ENCODE results near the gene CD9.

The CD9 gene

GRCh38 chr12:6216581-6216980 is 16.4 kb downstream of the CD9 start:
- H3K4me3 ChIP-seq (replicated peaks; ENCODE audit: insufficient read depth, low read length): no peak overlapping the region
- TF ChIP-seq GABPA (IDR thresholded peaks at IDR 0.05; ENCODE audit: low read depth) (no peak), POLR2AphosphoS5 (IDR thresholded peaks at IDR 0.05; ENCODE audit: low read depth) (no peak), REST (IDR thresholded peaks at IDR 0.05; ENCODE audit: insufficient replicate concordance, low read depth) (no peak), CTCF (IDR thresholded peaks at IDR 0.05; ENCODE audit: insufficient read depth, low read length) (no peak), SPI1 (IDR thresholded peaks at IDR 0.05; ENCODE audit: borderline replicate concordance, low read depth) (no peak)
- no peak for DNase-seq (ENCODE audit: low read depth in 1 of 2, low spot score in 1 of 2)
- no peaks in the 10 kb centered on the region for H3K27me3 ChIP-seq (ENCODE audit: insufficient read depth, poor library complexity, severe bottlenecking)
- H3K27ac ChIP-seq (replicated peaks): no peak overlapping the region

GRCh38 chr12:6218347-6218925 is 18.2 kb downstream of the CD9 start:
- no peak overlapping the region for H3K27ac ChIP-seq (replicated peaks)
- H3K4me3 ChIP-seq (replicated peaks; ENCODE audit: insufficient read depth, low read length): no peak overlapping the region
- TF ChIP-seq POLR2AphosphoS5 (IDR thresholded peaks at IDR 0.05; ENCODE audit: low read depth): no peak
- no peak for TF ChIP-seq CTCF (IDR thresholded peaks at IDR 0.05; ENCODE audit: insufficient read depth, low read length)
- no peak for TF ChIP-seq REST (IDR thresholded peaks at IDR 0.05; ENCODE audit: insufficient replicate concordance, low read depth)
- TF ChIP-seq GABPA (IDR thresholded peaks at IDR 0.05; ENCODE audit: low read depth): no peak
- no peak for TF ChIP-seq SPI1 (IDR thresholded peaks at IDR 0.05; ENCODE audit: borderline replicate concordance, low read depth)
- no peak for DNase-seq (ENCODE audit: low read depth in 1 of 2, low spot score in 1 of 2)
- no peaks in the 10 kb centered on the region for H3K27me3 ChIP-seq (ENCODE audit: insufficient read depth, poor library complexity, severe bottlenecking)

- Histone ChIP-seq H3K4me3 (replicated peaks; ENCODE audit: insufficient read depth, low read length) (no peak overlapping the region), H3K27ac (replicated peaks) (no peak overlapping the region), H3K27me3 (ENCODE audit: insufficient read depth, poor library complexity, severe bottlenecking) (no peaks in the 10 kb centered on the region)
- DNase-seq (ENCODE audit: low read depth in 1 of 2, low spot score in 1 of 2): no peak
- TF ChIP-seq GABPA (IDR thresholded peaks at IDR 0.05; ENCODE audit: low read depth): no peak
- no peak for TF ChIP-seq REST (IDR thresholded peaks at IDR 0.05; ENCODE audit: insufficient replicate concordance, low read depth)
- no peak for TF ChIP-seq SPI1 (IDR thresholded peaks at IDR 0.05; ENCODE audit: borderline replicate concordance, low read depth)
- no peak for TF ChIP-seq POLR2AphosphoS5 (IDR thresholded peaks at IDR 0.05; ENCODE audit: low read depth)
- no peak for TF ChIP-seq CTCF (IDR thresholded peaks at IDR 0.05; ENCODE audit: insufficient read depth, low read length)
Measured at GRCh38 chr12:6219980-6220379, 19.8 kb downstream of the CD9 start.

All from HL-60 (cell line).